ENCODE results near the gene COL5A1.

The COL5A1 gene

GRCh38 chr9:134795446-134795845, 153.8 kb downstream of the COL5A1 start:
- DNase-seq = no peak

- no peak for DNase-seq
Measured at GRCh38 chr9:134796882-134797281, 155.3 kb downstream of the COL5A1 start.

- no peak for DNase-seq
Measured at GRCh38 chr9:134800791-134801339, 159.3 kb downstream of the COL5A1 start.

- DNase-seq = no peak
Measured at GRCh38 chr9:134802216-134802795, 160.7 kb downstream of the COL5A1 start.

GRCh38 chr9:134804871-134805270, 163.3 kb downstream of the COL5A1 start:
- no peak for DNase-seq

GRCh38 chr9:134807716-134808446, 166.3 kb downstream of the COL5A1 start:
- peak; percentile 76 for DNase-seq

GRCh38 chr9:134808447-134808792, 166.8 kb downstream of the COL5A1 start:
- no peak for DNase-seq

GRCh38 chr9:134809292-134809691, 167.7 kb downstream of the COL5A1 start:
- DNase-seq = no peak

- peak; percentile 22 for DNase-seq
Measured at GRCh38 chr9:134809826-134810225, 168.2 kb downstream of the COL5A1 start.

- peak; percentile 19 for DNase-seq
Measured at GRCh38 chr9:134811079-134811672, 169.6 kb downstream of the COL5A1 start.

- DNase-seq = peak; percentile 96
Measured at GRCh38 chr9:134811673-134812342, 170.2 kb downstream of the COL5A1 start.

GRCh38 chr9:134812343-134812673, 170.7 kb downstream of the COL5A1 start:
- DNase-seq = no peak

- DNase-seq = no peak
Measured at GRCh38 chr9:134813841-134814240, 172.2 kb downstream of the COL5A1 start.

GRCh38 chr9:134814598-134815215, 173.1 kb downstream of the COL5A1 start:
- peak; percentile 64 for DNase-seq

- DNase-seq = no peak
Measured at GRCh38 chr9:134815435-134816214, 174.0 kb downstream of the COL5A1 start.

GRCh38 chr9:134816264-134816663, 174.7 kb downstream of the COL5A1 start:
- DNase-seq = no peak

GRCh38 chr9:134818000-134818568, 176.5 kb downstream of the COL5A1 start:
- DNase-seq = no peak

- no peak for DNase-seq
Measured at GRCh38 chr9:134818591-134818990, 177.0 kb downstream of the COL5A1 start.

GRCh38 chr9:134820901-134821300, 179.3 kb downstream of the COL5A1 start:
- DNase-seq = no peak

- DNase-seq = no peak
Measured at GRCh38 chr9:134822541-134822940, 180.9 kb downstream of the COL5A1 start.

- DNase-seq = no peak
Measured at GRCh38 chr9:134823623-134824022, 182.0 kb downstream of the COL5A1 start.

- no peak for DNase-seq
Measured at GRCh38 chr9:134824583-134824982, 183.0 kb downstream of the COL5A1 start.
